K562 (cell line): Measurements from ENCODE around the gene ETV3. TPM values are rescaled to one million over a fixed set of nuclear protein-coding genes. Genes with fewer than 3 reads are reported as not detected.

Source experiments
- ADNP ChIP-seq: fragments of 200-800 bp; sonication (Bioruptor generic); IDR thresholded peaks from 2 replicates; pipeline ENCODE4 v1.6.1; 2016; ENCODE audit warnings: missing genetic modification characterization, missing compliant biosample characterization
- AFF4 ChIP-seq: sonication (generic); formaldehyde crosslinking; IDR thresholded peaks from 2 replicates; pipeline ENCODE4 v1.8.0; 2023; ENCODE audit warnings: mild to moderate bottlenecking, missing genetic modification reagents
- CGGBP1 ChIP-seq: fragments of 250-450 bp; sonication (Bioruptor Pico); IDR thresholded peaks from 2 replicates; pipeline ENCODE4 v1.9.0; 2021; ENCODE audit warnings: mild to moderate bottlenecking
- EHMT2 ChIP-seq: fragments of 450-650 bp; IDR thresholded peaks from 2 replicates; pipeline ENCODE4 v1.6.1; 2018; ENCODE audit warnings: antibody characterized with exemption
- ELF2 ChIP-seq: fragments of 250-450 bp; sonication (Bioruptor Pico); IDR thresholded peaks from 2 replicates; pipeline ENCODE4 v1.5.0; 2021; ENCODE audit warnings: mild to moderate bottlenecking
- HDGF ChIP-seq: fragments of 450-650 bp; IDR thresholded peaks from 2 replicates; pipeline ENCODE4 v1.6.1; 2016
- MCM2 ChIP-seq: fragments of 450-650 bp; IDR thresholded peaks from 2 replicates; pipeline ENCODE4 v1.6.1; 2017; ENCODE audit warnings: low read depth, mild to moderate bottlenecking
- NR2C1 ChIP-seq, 2 experiments: fragments of 450-650 bp; IDR thresholded peaks; 2 replicates each; pipeline ENCODE4 v1.6.1; 2017; ENCODE audit warnings: mild to moderate bottlenecking in 2 of 2, antibody characterized with exemption in 1 of 2, inconsistent platforms in 1 of 2, missing compliant biosample characterization in 1 of 2, missing genetic modification characterization in 1 of 2
- PHF20 ChIP-seq: fragments of 450-650 bp; IDR thresholded peaks from 2 replicates; pipeline ENCODE4 v1.6.1; 2018; ENCODE audit not compliant: partially characterized antibody
- PTRF ChIP-seq: fragments of 450-650 bp; IDR thresholded peaks from 2 replicates; pipeline ENCODE4 v1.6.1; 2016; ENCODE audit warnings: mild to moderate bottlenecking, missing genetic modification characterization, missing compliant biosample characterization
- PURB ChIP-seq: sonication (generic); formaldehyde crosslinking; IDR thresholded peaks from 2 replicates; pipeline ENCODE4 v1.9.0; 2021; ENCODE audit warnings: low read depth, mild to moderate bottlenecking, missing genetic modification reagents
- TAL1 ChIP-seq: fragments of 450-650 bp; IDR thresholded peaks from 2 replicates; pipeline ENCODE4 v1.6.1; 2016; ENCODE audit warnings: mild to moderate bottlenecking
- TARDBP ChIP-seq: fragments of 450-650 bp; IDR thresholded peaks from 2 replicates; pipeline ENCODE4 v1.6.1; 2016
- TRIM24 ChIP-seq, 2 experiments: fragments of 450-650 bp; IDR thresholded peaks; 2 replicates each; pipeline ENCODE4 v1.6.1; 2016
- ZBTB49 ChIP-seq: sonication (generic); formaldehyde crosslinking; IDR thresholded peaks from 2 replicates; pipeline ENCODE4 v1.8.0; 2022; ENCODE audit warnings: missing genetic modification reagents, mild to moderate bottlenecking, borderline replicate concordance
- ZNF707 ChIP-seq: fragments of 250-450 bp; sonication (Bioruptor Pico); conservative IDR thresholded peaks from 2 replicates; pipeline ENCODE4 v1.8.0; 2022; ENCODE audit warnings: inconsistent platforms, mild to moderate bottlenecking, moderate library complexity
- ZNF77 ChIP-seq: fragments of 250-450 bp; sonication (Bioruptor Pico); IDR thresholded peaks from 2 replicates; pipeline ENCODE4 v1.5.0; 2020
- ZNF79 ChIP-seq: fragments of 250-450 bp; sonication (Bioruptor Pico); IDR thresholded peaks from 2 replicates; pipeline ENCODE4 v1.4.0; 2020; ENCODE audit warnings: low read depth, mild to moderate bottlenecking, moderate library complexity
- ZNF830 ChIP-seq: fragments of 250-450 bp; sonication (Bioruptor Pico); IDR thresholded peaks from 2 replicates; pipeline ENCODE4 v1.5.0; 2021; ENCODE audit warnings: mild to moderate bottlenecking
- polyA plus RNA-seq, 8 experiments: library from polyadenylated mRNA; depleted of rRNA in 4 of 8; stranded (reverse) in 5 of 8; unstranded in 3 of 8; fragments of >200 nt; fragmentation: Nextera tagmentation in 2 of 8; fragmentation: Illumina TruSeq in 1 of 8; extraction: Ambion mirVana in 2 of 8; extraction: Trizol in 1 of 8; gene quantifications; 2 replicates each; pipeline versions ENCODE4 v1.2.1 to v1.2.3, GENCODE V29; 2011 to 2014; ENCODE audit warnings: inconsistent platforms in 1 of 8, missing spikeins in 1 of 8
- total RNA-seq, 7 experiments: library from RNA; depleted of rRNA in 6 of 7; stranded (reverse); fragments of >200 nt in 6 of 7; fragmentation: Illumina TruSeq in 2 of 7; extraction: Trizol in 2 of 7; gene quantifications; 2 replicates each; pipeline versions ENCODE4 v1.2.1 to v1.2.3, GENCODE V29; 2011 to 2021; ENCODE audit warnings: low replicate concordance in 1 of 7
- TF ChIP-seq, protein P1 (sequence below): sonication (generic); formaldehyde crosslinking; IDR thresholded peaks from 2 replicates; pipeline ENCODE4 v1.8.1; 2023; ENCODE audit warnings: mild to moderate bottlenecking, missing genetic modification reagents
- TF ChIP-seq, protein P2 (sequence below): fragments of 450-650 bp; formaldehyde crosslinking; IDR thresholded peaks from 2 replicates; pipeline ENCODE4 v1.4.0; 2020; ENCODE audit warnings: mild to moderate bottlenecking, moderate library complexity

The ETV3 gene
- total and polyA plus RNA-seq, 9 of the 15 experiments (the other 6 are each of a cell fraction or from before 2014, with no cell fraction given): 3.1 to 16.0 (median 9.0) TPM

DNA sequence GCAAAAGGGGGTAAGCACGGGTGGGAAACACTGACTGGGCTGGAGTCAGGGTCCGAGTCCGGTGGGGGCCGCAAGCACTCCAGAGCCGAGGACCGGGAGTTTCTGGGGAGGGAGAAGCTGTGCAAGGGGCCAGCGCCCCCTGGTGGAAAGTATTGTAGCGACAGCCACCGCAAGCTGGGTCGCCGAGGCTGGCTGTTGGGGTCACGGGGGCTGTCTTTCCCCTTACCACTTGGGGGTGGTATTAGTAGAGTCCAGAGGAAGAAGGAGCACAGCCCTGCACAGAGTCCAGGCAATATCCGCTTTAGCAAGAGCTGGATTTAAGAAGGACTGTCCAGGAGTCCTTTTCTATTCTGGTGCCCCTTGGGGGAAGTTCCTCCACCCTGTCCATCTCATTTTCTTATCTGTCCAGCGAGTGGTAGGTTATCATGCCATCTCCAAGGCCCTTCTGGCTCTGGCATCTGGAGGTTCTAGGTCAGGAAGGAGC is 17.9 kb upstream of the ETV3 start (continued):
- TF ChIP-seq PTRF (tag) (no peak), TAL1 (no peak), AFF4 (CRISPR knock-in tag) (no peak), HDGF (no peak), ZNF830 (CRISPR knock-in tag) (no peak), ZNF707 (CRISPR knock-in tag) (no peak), TRIM24 (IDR thresholded peaks at IDR 0.05) (no peak), NR2C1 (IDR thresholded peaks at IDR 0.05) (no peak), NR2C1 (tag; IDR thresholded peaks at IDR 0.05) (peak; percentile 60), ADNP (tag) (no peak), TARDBP (no peak), MCM2 (no peak), CGGBP1 (CRISPR knock-in tag) (no peak), PURB (CRISPR knock-in tag) (no peak), ZNF79 (CRISPR knock-in tag) (no peak), PHF20 (no peak), ZBTB49 (no peak), ZNF77 (no peak), EHMT2 (no peak), ELF2 (no peak)
- TF ChIP-seq, protein P1, sequence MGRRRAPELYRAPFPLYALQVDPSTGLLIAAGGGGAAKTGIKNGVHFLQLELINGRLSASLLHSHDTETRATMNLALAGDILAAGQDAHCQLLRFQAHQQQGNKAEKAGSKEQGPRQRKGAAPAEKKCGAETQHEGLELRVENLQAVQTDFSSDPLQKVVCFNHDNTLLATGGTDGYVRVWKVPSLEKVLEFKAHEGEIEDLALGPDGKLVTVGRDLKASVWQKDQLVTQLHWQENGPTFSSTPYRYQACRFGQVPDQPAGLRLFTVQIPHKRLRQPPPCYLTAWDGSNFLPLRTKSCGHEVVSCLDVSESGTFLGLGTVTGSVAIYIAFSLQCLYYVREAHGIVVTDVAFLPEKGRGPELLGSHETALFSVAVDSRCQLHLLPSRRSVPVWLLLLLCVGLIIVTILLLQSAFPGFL (CRISPR knock-in tag): no peak
- TF ChIP-seq, protein P2, sequence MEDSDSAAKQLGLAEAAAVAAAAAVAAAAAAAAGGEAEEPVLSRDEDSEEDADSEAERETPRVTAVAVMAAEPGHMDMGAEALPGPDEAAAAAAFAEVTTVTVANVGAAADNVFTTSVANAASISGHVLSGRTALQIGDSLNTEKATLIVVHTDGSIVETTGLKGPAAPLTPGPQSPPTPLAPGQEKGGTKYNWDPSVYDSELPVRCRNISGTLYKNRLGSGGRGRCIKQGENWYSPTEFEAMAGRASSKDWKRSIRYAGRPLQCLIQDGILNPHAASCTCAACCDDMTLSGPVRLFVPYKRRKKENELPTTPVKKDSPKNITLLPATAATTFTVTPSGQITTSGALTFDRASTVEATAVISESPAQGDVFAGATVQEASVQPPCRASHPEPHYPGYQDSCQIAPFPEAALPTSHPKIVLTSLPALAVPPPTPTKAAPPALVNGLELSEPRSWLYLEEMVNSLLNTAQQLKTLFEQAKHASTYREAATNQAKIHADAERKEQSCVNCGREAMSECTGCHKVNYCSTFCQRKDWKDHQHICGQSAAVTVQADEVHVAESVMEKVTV: peak; percentile 97
